GM21619 (cell line): ENCODE measurements around the gene NECTIN1.

Experiments
- ATAC-seq: cut with Tn5 transposase; IDR thresholded peaks from one replicate; pipeline ENCODE4 v1.9.1; 2021; ENCODE audit not compliant: unreplicated experiment

NECTIN1 gene

DNA sequence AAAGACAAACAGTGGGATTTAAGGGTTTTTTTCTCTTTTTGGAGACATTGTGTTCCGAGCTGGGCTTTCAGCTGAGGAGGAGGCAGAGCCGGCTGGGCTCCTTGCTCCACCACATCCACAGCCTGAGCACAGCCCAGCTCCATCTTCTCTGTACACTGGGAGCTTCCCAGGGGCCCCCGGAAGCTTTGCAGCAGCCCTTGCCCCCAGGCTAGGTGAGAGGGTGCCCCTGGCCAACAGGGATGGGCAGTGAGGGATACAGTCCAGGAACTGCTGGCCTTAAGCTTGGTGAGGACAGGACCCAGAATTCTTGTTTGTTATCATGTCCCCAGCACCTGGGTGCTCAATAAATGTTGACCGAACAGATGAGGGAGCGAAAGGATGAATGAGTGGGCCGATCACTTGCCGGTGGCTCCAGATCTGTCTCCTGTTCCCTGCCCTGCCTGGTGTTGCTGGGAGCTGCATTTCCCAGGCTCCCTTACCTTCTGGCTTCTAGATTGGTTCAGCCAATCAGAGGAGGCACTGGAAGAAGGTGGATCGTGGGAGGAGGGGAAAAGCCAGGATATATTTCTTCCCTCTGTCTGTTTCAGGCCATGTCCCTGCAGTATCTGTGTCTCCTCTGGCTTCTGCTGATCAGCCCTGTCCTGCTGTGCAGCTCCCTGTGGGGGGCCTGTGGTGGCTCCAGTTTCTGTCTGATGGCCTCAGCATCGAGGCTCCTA is 26.5 kb upstream of the NECTIN1 start:
- ATAC-seq = no peak

DNA sequence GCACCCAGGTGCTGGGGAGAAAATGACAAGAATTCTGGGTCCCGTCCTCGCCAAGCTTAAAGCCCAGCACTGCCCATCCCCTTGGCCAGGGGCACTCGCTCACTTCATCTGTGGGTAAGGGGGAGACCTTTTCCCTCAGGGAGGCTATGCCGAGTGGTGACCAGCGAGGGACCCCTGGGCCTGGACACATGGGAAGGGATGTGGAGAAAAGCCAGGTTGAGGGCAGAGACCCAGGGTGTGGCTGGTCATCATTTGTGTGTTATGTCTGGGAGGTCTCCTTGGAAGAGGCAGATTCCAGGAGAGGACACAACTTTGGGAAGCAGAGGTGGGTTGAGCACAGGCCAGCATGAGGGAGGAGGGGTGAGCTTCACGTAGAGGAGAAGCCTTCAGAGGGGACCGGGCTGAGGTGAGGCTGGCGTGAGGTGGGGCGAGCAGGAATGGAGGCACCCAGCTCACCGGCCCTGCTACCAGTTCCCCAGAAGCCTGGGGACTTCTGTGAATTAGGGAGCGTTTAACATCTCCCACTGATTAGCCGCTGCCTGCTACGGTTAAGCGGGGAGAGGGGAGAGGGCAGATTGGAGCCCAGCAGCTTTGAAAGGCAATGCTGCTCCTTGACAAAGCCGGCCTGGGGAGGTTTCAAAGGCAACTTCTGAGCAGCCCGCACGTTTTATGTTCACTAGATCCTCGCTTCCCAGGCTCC is 25.8 kb upstream of the NECTIN1 start:
- ATAC-seq = no peak

DNA sequence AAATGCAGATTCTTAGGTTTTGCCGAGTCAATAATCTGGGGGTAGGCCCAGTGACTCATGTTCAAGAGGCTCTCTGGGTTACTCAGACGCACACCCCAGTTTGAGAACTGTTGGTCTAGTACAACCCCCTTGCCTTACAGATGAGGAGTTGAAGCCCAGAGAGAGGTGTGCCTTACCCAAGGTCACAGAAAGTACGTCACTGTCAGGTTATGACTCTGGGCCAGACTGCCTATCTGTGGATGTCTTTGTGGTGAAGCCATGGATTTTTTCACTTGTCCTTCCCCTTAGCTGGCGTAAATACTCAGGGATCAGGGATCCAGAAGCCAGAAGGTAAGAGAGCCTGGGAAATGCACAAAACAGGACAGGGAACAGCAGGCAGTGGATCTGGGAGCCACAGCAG is 25.2 kb upstream of the NECTIN1 start:
- ATAC-seq = no peak

DNA sequence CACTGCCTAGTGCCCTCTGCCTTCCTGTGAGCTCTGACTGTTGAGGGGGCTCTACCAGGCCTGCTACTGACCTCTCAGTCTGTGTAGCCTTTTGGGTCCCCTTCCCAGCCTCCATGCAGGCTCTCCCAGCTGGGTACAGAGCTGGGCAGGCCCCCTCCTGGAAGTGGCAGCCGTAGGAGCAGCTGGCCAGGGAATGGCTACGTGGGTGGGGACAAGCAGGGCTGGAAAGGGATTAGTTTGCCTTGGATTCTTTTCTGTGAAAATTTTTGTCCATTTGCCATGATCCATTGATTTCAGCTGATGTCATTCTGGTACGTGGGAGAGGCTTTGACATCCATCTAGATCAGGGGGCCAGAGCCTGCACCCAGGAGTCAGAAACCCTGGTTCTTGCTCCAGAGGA is 23.9 kb upstream of the NECTIN1 start:
- ATAC-seq = no peak

DNA sequence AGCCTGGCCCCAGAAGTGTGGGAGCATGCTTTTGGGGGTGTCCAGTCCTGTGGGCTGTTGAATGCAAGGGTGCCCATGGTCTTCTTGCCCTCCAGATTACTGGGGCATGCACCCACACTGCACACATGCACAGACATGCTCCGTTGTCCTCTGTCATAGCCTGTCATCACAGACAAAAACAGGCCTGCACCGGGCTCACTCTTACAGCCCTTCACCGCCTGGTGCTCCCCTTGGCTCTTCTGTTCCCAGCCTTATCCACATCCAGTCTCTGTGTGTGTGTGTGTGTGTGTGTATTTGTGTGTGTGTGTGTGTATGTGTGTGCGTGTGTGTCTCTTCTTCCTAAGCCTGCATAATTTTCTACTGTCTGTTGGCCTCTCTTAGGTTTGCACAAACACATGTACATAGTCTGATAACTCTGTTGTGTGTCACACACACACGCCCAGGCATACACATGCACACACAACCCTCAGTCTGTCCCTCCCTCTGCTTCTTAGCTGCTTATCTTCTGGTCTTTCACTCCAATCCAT is 23.4 kb upstream of the NECTIN1 start:
- ATAC-seq = peak; percentile 23

DNA sequence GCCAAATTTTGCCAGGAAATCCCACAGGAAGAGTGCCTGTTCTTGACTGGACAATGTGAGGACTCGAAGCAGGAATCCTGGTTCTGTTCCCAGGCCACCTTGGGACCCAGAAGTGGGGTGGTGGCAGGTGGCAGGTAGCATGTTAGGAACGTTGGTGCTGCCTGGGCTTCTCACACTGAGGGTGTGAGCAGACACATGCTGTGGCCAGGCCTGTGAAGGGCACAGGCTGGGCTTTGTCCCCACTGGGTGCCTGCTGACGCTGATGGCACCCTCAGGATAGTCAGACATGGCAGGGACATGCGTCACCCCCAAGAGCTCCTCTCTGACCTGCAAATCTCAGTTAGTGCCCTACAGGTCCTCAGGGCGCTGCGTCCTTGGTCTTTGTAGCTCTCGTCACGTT is 21.1 kb upstream of the NECTIN1 start:
- no peak for ATAC-seq

DNA sequence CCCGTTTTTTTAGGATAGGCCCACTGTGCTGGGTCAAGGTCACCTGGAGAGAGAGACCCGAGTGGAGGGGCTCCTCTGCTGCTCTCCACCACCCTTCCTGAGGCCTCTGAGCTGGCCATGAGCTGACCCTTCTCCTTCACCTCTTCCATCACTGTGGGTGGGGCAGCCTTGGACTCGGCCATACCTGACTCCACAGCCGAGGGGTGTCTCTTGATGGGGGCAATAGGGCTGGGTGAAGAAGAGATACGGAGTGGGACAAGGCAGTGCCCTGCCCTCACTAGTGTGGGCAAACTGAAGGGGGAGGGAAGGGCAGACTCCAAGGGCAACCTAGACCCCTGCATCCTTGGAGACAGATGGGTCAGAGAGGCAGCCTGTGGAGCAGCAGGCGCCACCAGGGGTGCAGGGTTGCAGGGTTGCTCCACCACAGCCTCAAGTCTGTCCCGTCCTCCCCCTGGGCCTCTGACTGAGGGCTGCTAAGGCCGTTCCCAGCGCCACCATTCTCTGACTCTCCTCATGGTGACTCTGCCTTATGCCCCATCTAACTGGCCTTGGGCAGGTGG is 20.1 kb upstream of the NECTIN1 start:
- no peak for ATAC-seq

DNA sequence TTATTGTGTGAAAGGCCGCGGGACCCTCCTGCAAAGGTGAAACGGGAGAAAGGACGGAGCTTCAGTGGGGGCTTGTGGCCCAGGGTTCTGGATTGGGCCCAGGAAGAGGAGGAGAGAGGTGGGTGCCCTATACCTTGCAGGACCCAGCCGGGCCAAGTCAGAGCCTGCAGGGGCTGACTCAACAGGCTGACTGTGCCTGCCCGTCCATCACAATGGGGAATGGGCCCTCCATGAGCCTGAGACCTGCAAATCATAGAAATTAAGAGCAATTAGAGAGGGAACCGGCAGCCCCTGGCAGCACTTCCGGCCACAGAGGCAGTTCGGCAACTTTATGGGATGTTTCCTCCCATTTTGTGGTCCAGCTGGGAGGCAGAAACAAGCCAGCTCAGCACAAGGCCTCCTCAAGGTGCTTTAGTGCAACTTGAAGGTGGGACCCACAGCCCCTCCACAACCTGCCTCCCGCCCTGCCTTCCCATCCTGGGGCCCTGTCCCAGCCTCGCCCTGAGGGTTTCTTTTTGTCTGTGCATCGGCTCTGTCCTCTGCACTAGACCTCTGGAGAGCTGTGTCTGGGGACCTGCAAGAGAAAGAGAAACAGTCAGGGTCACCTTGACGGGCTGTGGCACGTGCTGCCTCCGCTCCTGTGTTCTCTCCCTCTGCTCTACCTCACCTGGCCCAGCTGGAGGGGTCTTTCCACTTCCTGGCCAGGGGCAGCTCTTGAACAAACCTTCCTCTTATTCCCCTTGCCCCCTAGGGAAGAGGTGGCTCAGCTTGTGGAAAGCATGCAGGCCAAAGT is 19.1 kb upstream of the NECTIN1 start:
- no peak for ATAC-seq

DNA sequence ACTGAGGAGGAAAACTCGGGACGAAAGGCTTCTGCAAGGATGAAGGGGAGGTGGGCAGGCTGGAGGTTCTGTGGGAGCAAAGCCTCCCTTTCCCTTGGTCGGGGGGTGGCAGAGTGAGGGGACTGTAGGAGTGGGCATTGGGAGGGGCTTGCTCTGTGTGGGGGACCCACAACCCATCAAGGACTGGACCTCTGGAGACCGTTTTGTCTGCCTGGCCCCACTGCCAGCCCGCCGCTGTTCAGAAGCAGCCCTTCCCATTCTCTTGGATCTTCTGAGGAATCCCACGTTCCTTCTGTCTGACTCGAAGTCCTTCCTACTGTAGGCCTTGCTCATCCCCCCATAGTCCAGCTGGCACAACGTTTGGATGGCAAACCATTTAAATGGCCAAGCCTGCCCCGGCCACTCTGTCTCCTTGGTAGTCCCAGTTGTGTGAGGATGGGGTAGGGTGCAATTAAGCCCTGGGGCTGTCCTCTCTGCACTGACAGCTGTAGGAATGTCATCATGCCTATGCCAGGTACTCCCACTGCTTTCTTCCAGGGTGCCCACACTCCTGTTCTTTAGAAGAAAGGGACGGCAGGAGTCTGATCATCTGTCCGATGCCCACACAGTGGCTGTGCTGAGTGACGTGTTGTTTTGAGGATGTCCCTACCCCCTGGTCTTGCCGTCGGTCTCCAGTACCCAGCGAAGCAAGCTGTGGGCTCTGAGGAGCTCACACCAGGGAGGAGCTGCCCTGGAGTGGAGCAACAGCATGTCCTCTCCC is 17.0 kb upstream of the NECTIN1 start:
- no peak for ATAC-seq

DNA sequence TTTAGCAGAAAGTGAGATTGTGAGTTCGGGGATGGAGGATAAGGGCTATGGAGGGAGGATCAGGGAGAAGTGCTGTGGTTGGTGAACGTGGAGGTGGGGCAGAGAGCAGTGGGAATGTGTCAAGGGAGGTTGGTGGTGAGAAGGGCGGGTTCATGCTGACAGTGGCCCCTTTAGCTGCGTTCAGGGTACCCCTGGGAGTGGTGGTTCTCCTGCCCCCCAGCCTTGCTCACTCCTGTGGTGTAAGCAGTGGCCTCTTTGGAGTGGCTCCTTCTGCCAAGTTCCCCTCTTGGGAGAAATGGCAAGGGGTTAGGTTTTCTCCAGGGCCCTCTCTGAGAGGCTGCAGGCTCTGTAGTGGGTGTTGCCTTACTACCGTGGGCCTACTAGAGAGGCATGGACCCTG is 16.1 kb upstream of the NECTIN1 start:
- no peak for ATAC-seq

DNA sequence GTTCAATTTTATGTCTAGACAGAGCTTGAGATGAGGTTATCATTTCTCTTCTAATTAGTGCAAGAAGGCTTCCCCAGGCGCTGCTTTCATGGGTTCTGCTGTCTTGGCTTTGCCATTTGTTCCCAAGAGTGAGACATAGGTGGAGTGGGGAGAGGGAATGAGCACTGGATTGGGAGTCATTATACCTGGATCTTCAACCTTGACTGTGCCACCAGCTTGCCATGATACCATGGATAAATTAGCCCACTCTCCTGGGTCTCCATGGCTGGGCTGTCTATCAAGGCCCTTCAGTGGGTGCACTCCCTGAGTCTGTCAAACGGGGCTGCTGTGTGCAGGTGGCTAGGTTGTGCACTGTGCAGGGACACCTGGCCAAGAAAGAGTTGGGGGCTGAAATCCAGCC is 15.6 kb upstream of the NECTIN1 start:
- ATAC-seq = no peak

DNA sequence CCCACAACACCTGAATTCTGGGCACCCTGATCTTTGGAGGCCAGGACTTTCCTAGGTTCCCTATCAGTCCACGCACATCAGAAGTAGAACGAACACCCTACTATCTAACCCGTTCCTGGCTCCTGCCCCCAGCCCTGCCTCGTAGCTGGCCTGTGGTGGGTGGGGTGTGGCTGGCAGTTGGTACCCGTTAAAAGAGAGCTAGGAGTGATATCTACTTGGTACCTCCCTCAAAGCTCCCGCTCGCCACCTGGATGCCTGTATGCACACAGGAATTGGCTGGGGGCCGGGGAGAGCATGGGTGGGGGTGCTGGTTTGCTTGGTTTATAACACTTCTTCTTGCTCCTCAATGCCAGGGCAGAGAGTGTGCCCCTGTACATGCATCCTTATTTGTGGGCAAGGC is 14.0 kb upstream of the NECTIN1 start:
- no peak for ATAC-seq

DNA sequence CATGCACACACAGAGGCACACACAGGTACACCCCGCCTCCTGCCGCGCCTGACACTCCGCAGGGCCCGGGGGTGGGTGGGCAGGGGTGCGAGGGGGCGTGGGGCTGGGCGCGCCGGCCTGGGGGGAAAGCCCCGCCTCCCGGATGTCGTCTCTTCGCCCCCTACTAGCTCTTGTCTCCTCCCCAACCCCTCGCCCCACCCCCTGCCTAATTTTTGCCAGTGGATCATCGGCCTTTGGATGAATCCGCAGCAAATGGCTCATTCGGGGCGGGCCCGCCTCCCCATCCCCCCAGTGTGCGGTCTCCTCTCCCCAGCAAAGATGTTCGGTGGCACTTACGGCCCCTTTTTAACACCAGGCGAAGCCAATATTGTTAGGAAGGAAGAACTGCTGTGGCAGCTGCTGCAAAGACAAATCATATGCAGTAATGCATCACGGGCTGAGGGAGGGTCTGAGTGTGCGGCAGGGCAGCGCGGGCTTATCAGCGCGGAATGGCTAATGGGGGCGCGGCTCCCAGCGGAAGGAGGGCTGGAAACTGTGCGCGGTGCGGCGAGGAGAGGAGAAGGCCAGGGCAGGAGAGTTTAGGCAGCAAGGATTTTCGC is 13.4 kb upstream of the NECTIN1 start:
- no peak for ATAC-seq

DNA sequence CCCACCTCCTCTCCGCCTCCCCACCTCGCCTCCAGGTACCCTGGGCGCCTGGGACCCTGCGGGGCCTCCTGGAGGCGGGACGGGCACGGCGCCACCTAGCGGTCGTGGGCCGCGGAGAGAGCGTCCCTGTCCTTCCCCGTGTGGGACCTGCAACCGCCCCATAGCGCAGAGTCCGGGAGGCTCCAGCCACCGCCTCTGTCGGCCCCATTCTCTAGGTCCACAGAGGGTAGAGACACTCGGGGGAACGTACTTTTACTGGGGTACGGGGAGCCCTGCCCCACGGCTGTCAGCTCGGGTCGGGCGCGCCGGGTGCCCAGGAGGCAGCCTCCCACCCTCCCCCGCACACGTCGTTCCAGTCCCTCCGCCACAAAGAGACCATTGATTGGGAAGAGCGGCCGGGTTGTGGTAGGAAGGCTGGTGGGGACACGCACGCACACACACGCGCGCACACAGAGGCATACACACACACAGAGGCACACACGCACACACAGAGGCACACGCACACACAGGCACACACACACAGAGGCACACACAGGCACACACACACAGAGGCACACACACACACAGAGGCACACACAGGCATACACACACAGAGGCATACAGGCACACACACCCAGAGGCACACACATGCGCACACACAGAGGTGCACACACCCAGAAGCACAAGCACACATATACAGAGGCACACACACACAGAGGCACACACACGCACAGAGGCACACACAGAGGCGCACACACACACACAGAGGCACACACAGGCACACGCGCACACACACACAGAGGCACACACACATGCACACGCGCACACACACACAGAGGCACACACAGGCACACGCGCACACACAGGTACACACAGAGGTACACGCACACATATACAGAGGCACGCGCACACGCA is 12.6 kb upstream of the NECTIN1 start:
- ATAC-seq = no peak

DNA sequence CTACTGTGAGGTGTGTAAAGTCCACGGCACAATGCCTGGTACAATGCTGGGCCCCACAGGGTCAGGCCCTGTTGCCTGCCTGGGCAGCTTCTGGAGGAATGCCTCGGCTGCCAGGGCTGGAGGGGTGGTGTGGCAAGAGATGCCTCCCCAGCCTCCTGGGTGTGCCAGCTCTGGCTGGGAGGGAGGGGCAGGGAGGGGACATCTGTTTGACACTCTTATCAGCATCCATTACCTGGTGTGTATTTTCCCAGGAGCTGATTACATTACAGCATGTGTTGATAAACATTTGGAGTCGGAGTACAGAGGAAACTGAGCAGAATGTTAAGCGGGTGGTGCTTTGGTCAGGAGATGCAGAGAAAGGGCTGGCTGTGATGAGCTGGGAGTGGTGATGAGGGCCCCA is 11.0 kb upstream of the NECTIN1 start:
- ATAC-seq = no peak

DNA sequence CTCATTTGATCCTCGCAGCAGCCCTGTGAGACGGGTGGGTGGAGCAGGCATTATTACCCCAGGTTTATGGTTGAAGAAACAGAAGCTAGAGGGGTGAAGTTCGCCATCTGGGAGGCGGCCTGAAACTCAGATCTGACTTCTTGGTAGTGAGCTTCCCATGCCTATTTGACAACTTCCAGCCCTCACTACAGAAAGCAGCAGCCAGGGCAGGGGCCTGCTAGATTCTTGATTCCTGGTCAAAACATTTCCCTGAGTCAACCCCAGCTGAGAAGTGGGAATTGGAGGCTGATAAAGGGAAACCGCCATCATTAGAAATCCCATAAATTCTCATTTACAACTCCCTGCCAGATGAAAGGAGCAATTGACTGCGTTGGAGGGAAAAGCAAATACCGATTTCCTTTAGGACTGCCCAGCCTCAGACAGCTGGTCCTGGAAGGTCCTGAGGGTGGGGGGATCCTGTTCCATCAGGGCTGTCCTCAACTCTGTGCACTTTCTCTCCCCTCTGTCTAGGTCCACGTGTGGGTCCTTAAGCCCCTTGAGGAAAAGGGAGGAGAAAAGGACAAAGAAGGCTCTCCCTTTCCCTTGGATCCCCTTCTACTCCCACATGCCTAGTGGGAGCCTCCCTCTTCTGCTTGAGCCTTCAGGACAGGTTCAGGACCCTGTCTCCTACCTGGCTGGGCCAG is 10.2 kb upstream of the NECTIN1 start:
- ATAC-seq = no peak

DNA sequence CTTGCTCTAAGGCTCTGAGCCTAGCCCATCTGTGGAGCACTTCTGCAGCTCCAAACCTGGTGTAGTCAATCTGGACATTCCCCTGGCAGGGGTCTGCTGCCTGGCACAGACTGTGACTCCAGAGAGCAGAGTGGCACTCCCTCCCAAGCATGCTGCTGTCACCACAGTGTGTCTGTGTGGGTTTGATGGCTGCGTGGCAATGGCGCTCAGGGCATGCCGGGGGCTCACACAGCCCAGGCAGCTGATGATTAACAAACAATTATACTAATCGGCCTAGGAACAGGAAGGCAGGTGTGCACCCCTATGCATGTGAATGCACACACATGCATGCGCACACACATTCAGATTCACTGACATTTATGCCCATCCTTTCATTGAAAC is 9.0 kb upstream of the NECTIN1 start:
- ATAC-seq = no peak

DNA sequence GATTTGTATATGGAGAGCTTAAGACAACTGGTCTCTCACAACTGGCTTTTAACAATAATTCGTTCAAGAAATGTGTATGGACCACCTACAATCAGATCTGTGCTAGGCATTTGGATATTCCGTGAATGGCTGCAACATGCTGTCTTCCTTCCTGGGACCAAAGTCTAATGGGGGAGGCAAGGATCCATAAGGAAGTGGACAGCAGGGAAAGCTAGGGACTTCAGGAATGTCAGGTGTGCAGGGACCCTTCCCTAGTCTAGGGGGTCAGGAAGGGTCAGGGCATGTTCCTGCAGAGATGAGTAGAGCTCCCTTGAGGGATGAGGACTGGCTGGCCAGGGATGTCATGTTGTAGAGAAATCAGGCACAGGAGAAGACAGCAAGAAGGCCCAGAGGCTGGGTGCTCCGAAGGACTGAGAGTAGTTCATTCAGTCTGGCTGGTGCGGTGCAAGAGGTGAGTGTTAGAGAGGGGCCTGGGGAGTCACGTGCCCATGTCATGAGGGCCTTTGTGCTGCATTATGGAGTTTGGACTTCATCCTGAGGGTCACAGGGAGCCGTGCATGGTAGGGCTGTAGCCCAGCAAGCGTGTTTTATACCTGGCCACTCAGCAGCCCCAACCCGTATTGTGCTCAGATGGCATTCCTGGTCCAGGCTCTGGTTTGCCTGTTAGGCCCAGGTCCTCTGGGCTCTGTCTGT is 8.5 kb upstream of the NECTIN1 start:
- ATAC-seq = no peak
